SK-N-SH (cell line): Measurements from ENCODE around the gene CAPG. TPM values are rescaled to one million over a fixed set of nuclear protein-coding genes. Genes with fewer than 3 reads are reported as not detected.

Experiments
- CTCF ChIA-PET: fragments of 300-600, 350-600 bp; formaldehyde crosslinking; extraction: SDS; loops from one replicate; lab custom pipeline; 2021; lab: Yijun Ruan, JAX
- POLR2A ChIA-PET: fragments of 350-600 bp; sonication (Branson Sonifier 250); formaldehyde crosslinking; extraction: SDS; loops from one replicate; lab custom pipeline; 2020; ENCODE audit warnings: antibody characterized with exemption, inconsistent platforms; lab: Yijun Ruan, JAX
- DNase-seq: peaks from one replicate; pipeline ENCODE4 v3.0.0; 2012
- H2AFZ ChIP-seq: fragments of 200-600 bp; sonication (generic); 2 replicates; pipeline ENCODE4 v1.8.1; 2016; ENCODE audit warnings: antibody characterized with exemption, mild to moderate bottlenecking, low read depth
- H3F3A ChIP-seq: fragments of 200-600 bp; sonication (generic); replicated peaks from 2 replicates; pipeline ENCODE3; 2016; ENCODE audit warnings: antibody characterized with exemption, mild to moderate bottlenecking; ENCODE audit not compliant: insufficient read depth
- H3K27ac ChIP-seq, 2 experiments: fragments of 200-500 bp in 1 of 2; fragments of 200-600 bp in 1 of 2; sonication (Bioruptor generic) in 1 of 2; sonication (generic), shearing (Covaris generic) in 1 of 2; 2 replicates each; pipeline versions ENCODE4 v1.5.1 to v1.6.1; 2014 to 2016; ENCODE audit warnings: low read depth in 2 of 2, inconsistent platforms in 1 of 2, low read length in 1 of 2, mild to moderate bottlenecking in 1 of 2, mixed read lengths in 1 of 2
- H3K27me3 ChIP-seq: fragments of 200-600 bp; sonication (generic), shearing (Covaris generic); 2 replicates; pipeline ENCODE4 v1.6.1; 2016; ENCODE audit warnings: mixed run types; ENCODE audit not compliant: insufficient read depth
- H3K36me3 ChIP-seq, 2 experiments: fragments of 200-500 bp in 1 of 2; fragments of 200-600 bp in 1 of 2; sonication (Bioruptor generic) in 1 of 2; sonication (generic) in 1 of 2; replicated peaks in 1 of 2; 2 replicates each; pipeline versions ENCODE3 to v1.5.1; 2014 to 2016; ENCODE audit warnings: low read length in 1 of 2, mild to moderate bottlenecking in 1 of 2; ENCODE audit not compliant: insufficient read depth in 2 of 2, control insufficient read depth in 1 of 2
- H3K4me1 ChIP-seq, 2 experiments: fragments of 200-500 bp in 1 of 2; fragments of 200-600 bp in 1 of 2; sonication (Bioruptor generic) in 1 of 2; sonication (generic), shearing (Covaris generic) in 1 of 2; 2 replicates each; pipeline versions ENCODE4 v1.5.1 to v1.6.1; 2014 to 2016; ENCODE audit warnings: low read depth in 1 of 2, low read length in 1 of 2, mixed run types in 1 of 2; ENCODE audit not compliant: insufficient read depth in 2 of 2, control insufficient read depth in 1 of 2
- H3K4me2 ChIP-seq: fragments of 200-600 bp; sonication (generic), shearing (Covaris generic); 2 replicates; pipeline ENCODE4 v1.6.1; 2017; ENCODE audit warnings: mixed run types
- H3K4me3 ChIP-seq, 2 experiments: fragments of 200-500 bp in 1 of 2; fragments of 200-600 bp in 1 of 2; sonication (Bioruptor generic) in 1 of 2; sonication (generic), shearing (Covaris generic) in 1 of 2; 2 replicates each; pipeline versions ENCODE4 v1.5.1 to v1.8.1; 2014 to 2016; ENCODE audit warnings: low read depth in 2 of 2, inconsistent platforms in 1 of 2, low read length in 1 of 2, mild to moderate bottlenecking in 1 of 2, mixed read lengths in 1 of 2, moderate library complexity in 1 of 2
- H3K79me2 ChIP-seq: fragments of 200-600 bp; sonication (generic); 2 replicates; pipeline ENCODE4 v1.8.1; 2017; ENCODE audit warnings: mild to moderate bottlenecking; ENCODE audit not compliant: insufficient read depth
- H3K9ac ChIP-seq: fragments of 200-600 bp; sonication (generic); 2 replicates; pipeline ENCODE4 v1.6.1; 2017; ENCODE audit warnings: mixed run types
- H3K9me2 ChIP-seq: fragments of 200-600 bp; sonication (generic); 2 replicates; pipeline ENCODE4 v1.6.1; 2017; ENCODE audit warnings: mixed run types
- H3K9me3 ChIP-seq: fragments of 200-600 bp; sonication (generic); 2 replicates; pipeline ENCODE4 v1.6.1; 2017; ENCODE audit warnings: mixed run types, mild to moderate bottlenecking, moderate library complexity
- H4K20me1 ChIP-seq: fragments of 200-600 bp; sonication (generic); 2 replicates; pipeline ENCODE4 v1.6.1; 2017; ENCODE audit warnings: mild to moderate bottlenecking, mixed run types; ENCODE audit not compliant: insufficient read depth
- ELF1 ChIP-seq: IDR thresholded peaks from 2 replicates; pipeline ENCODE4 v1.4.0; 2012
- EZH2phosphoT487 ChIP-seq: fragments of 200-600 bp; sonication (generic); IDR thresholded peaks from 2 replicates; pipeline ENCODE4 v1.6.1; 2017; ENCODE audit warnings: low read depth, mixed run types, mild to moderate bottlenecking, antibody characterized with exemption, moderate library complexity, borderline replicate concordance
- MEF2A ChIP-seq: IDR thresholded peaks from 2 replicates; pipeline ENCODE4 v1.4.0; 2012; ENCODE audit warnings: low read depth, borderline replicate concordance
- MXI1 ChIP-seq: IDR thresholded peaks from 2 replicates; pipeline ENCODE4 v1.6.1; 2012; ENCODE audit warnings: mild to moderate bottlenecking, low read depth, low read length, improper control_type of control experiment
- RFX5 ChIP-seq: IDR thresholded peaks from 2 replicates; pipeline ENCODE4 v1.6.1; 2012; ENCODE audit warnings: mild to moderate bottlenecking, improper control_type of control experiment, low read length
- RXRA ChIP-seq: IDR thresholded peaks from 2 replicates; pipeline ENCODE4 v1.4.0; 2012; ENCODE audit warnings: low read depth, mild to moderate bottlenecking, borderline replicate concordance
- SIN3A ChIP-seq: IDR thresholded peaks from 2 replicates; pipeline ENCODE4 v1.6.1; 2012; ENCODE audit warnings: low read depth, mild to moderate bottlenecking, low read length, moderate library complexity, borderline replicate concordance
- SMC3 ChIP-seq: IDR thresholded peaks from 2 replicates; pipeline ENCODE4 v1.6.1; 2012; ENCODE audit warnings: low read depth, low read length, improper control_type of control experiment
- TCF12 ChIP-seq: IDR thresholded peaks from 2 replicates; pipeline ENCODE4 v1.4.0; 2012
- TEAD4 ChIP-seq: IDR thresholded peaks from 2 replicates; pipeline ENCODE4 v1.4.0; 2012; ENCODE audit warnings: mild to moderate bottlenecking, borderline replicate concordance; ENCODE audit not compliant: insufficient read depth
- WGBS: methylation state at CpG from one replicate; pipeline ENCODE4 v1.1.6; 2017; ENCODE audit warnings: low lambda C conversion rate; 5-methylcytosine and 5-hydroxymethylcytosine counted together
- polyA plus RNA-seq, 3 experiments: library from polyadenylated mRNA; depleted of rRNA; stranded (reverse); fragments of >200 nt; gene quantifications; 2 replicates each; pipeline ENCODE4 v1.2.3, GENCODE V29; 2012
- TF ChIP-seq, protein P1 (sequence below): fragments of 150-350 bp; IDR thresholded peaks from 2 replicates; pipeline ENCODE4 v1.6.1; 2017; ENCODE audit warnings: antibody characterized with exemption, low read length, low read depth, borderline replicate concordance
- TF ChIP-seq, protein P2 (sequence below): IDR thresholded peaks from 2 replicates; pipeline ENCODE4; 2012
- TF ChIP-seq, protein P3 (sequence below): fragments of 200-600 bp; sonication (generic); IDR thresholded peaks from 2 replicates; pipeline ENCODE4 v1.6.1; 2017; ENCODE audit warnings: antibody characterized with exemption, mild to moderate bottlenecking, moderate library complexity

CAPG gene
- polyA plus RNA-seq, 1 of the 3 experiments (the other 2 are of a cell fraction), result 1.2 TPM

DNA sequence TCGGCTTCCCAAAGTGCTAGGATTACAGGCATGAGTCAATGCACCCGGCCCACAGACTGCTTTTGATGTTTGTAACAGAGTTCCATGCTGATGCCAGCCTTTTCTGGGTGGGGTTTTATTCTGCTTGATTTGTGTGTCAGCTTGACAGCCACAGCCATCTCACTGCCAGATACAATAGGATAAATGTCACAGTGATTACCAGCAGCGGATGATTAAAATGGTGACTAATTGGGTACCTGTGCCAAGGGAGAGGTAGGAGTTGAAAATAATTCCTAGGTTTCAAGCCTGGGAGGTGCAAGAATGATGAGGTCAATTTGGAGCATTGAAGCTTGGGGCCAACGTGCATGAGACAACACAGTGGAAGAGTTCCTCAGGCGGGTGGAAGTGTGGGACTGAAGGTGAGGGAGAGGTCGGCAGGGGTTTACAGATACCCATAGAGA, 47.7 kb upstream of the CAPG start:
- DNase-seq, result no peak
- peaks cover 3% of the 10 kb centered on the region for H3F3A ChIP-seq
- H3K4me1 ChIP-seq, result no peaks in the 10 kb centered on the region; a peak in 1 of 4 replicates
- no peaks in the 10 kb centered on the region for H3K27me3 ChIP-seq
- no peaks in the 10 kb centered on the region for H4K20me1 ChIP-seq
- WGBS, result 66% methylated on average over 6 of the region's 6 CpGs
- CTCF ChIA-PET, result interaction anchor here (0.9 kb wide), 1 partner anchor 37 kb away, joined by 4 read pairs; no protein-coding TSS in a partner anchor
- no peak overlapping the region for H3K4me3 ChIP-seq
- no peaks in the 10 kb centered on the region for H3K9me2 ChIP-seq
- H3K9ac ChIP-seq, result no peak overlapping the region
- H3K79me2 ChIP-seq, result no peaks in the 10 kb centered on the region
- POLR2A ChIA-PET, result interaction anchor here (1.1 kb wide), 1 partner anchor 81 kb away, joined by 4 read pairs; the partner anchor contains the start of gene MAT2A
- TF ChIP-seq, protein P1, sequence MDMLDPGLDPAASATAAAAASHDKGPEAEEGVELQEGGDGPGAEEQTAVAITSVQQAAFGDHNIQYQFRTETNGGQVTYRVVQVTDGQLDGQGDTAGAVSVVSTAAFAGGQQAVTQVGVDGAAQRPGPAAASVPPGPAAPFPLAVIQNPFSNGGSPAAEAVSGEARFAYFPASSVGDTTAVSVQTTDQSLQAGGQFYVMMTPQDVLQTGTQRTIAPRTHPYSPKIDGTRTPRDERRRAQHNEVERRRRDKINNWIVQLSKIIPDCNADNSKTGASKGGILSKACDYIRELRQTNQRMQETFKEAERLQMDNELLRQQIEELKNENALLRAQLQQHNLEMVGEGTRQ, result no peak
- TF ChIP-seq ELF1 (no peak), TCF12 (peak; percentile 22; the same call in 1 of the 2 replicates), TEAD4 (no peak)
- TF ChIP-seq, protein P2, sequence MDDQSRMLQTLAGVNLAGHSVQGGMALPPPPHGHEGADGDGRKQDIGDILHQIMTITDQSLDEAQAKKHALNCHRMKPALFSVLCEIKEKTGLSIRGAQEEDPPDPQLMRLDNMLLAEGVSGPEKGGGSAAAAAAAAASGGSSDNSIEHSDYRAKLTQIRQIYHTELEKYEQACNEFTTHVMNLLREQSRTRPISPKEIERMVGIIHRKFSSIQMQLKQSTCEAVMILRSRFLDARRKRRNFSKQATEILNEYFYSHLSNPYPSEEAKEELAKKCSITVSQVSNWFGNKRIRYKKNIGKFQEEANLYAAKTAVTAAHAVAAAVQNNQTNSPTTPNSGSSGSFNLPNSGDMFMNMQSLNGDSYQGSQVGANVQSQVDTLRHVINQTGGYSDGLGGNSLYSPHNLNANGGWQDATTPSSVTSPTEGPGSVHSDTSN, result peak; percentile 65
- H2AFZ ChIP-seq, result no peak overlapping the region
- H3K4me2 ChIP-seq, result no peak overlapping the region
- H3K9me3 ChIP-seq, result no peaks in the 10 kb centered on the region
- H3K27ac ChIP-seq, result no peak overlapping the region
- H3K36me3 ChIP-seq, result no peaks in the 10 kb centered on the region

DNA sequence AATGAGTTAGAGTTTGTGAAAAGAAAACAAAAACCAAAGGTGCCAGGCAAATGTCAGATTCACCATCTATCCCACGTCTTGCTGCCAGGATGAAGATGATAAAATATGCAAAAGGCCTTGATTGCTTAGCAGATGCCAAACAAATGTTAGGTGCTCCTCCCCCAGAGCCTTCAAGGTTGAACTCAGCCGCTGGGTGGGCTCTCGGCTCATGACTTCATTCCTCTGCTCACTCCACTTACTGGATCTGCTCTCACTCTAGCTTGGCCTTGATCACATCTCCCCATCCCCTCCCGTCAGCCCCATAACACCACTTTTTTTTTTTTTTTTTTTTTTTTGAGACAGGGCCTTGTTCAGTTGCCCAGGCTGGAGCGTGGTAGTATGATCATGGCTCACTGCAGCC, 46.9 kb upstream of the CAPG start:
- Histone ChIP-seq H4K20me1 (no peaks in the 10 kb centered on the region), H3K27ac (no peak overlapping the region), H3K4me1 (no peaks in the 10 kb centered on the region; a peak in 1 of 4 replicates), H3K36me3 (no peaks in the 10 kb centered on the region), H3F3A (no peaks in the 10 kb centered on the region), H3K79me2 (no peaks in the 10 kb centered on the region), H3K9me3 (no peaks in the 10 kb centered on the region), H3K9ac (no peak overlapping the region), H3K4me2 (no peak overlapping the region), H2AFZ (no peak overlapping the region), H3K9me2 (no peaks in the 10 kb centered on the region), H3K4me3 (no peak overlapping the region), H3K27me3 (no peaks in the 10 kb centered on the region)
- TF ChIP-seq EZH2phosphoT487 (no peak), MEF2A (no peak), MXI1 (no peak), RXRA (no peak), SIN3A (no peak), TEAD4 (no peak), RFX5 (no peak), SMC3 (no peak)
- TF ChIP-seq, protein P3, sequence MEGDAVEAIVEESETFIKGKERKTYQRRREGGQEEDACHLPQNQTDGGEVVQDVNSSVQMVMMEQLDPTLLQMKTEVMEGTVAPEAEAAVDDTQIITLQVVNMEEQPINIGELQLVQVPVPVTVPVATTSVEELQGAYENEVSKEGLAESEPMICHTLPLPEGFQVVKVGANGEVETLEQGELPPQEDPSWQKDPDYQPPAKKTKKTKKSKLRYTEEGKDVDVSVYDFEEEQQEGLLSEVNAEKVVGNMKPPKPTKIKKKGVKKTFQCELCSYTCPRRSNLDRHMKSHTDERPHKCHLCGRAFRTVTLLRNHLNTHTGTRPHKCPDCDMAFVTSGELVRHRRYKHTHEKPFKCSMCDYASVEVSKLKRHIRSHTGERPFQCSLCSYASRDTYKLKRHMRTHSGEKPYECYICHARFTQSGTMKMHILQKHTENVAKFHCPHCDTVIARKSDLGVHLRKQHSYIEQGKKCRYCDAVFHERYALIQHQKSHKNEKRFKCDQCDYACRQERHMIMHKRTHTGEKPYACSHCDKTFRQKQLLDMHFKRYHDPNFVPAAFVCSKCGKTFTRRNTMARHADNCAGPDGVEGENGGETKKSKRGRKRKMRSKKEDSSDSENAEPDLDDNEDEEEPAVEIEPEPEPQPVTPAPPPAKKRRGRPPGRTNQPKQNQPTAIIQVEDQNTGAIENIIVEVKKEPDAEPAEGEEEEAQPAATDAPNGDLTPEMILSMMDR, result no peak
- TF ChIP-seq, protein P2, result no peak
- CTCF ChIA-PET, result interaction anchor here (0.9 kb wide), 1 partner anchor 36 kb away, joined by 4 read pairs; no protein-coding TSS in a partner anchor
- POLR2A ChIA-PET, result interaction anchor here (1.5 kb wide), 1 partner anchor 82 kb away, joined by 4 read pairs; the partner anchor contains the start of gene MAT2A
- 70% methylated on average over 5 of the region's 5 CpGs for WGBS
- no peak for DNase-seq
